BLaER1 treated with 17β-estradiol and CSF1 and Interleukin-3, amounts not matched to agents 10 nM and 100 nM (cell line): ENCODE data around the gene ZNF566.

Source experiments
- H3K27ac ChIP-seq, 11 experiments: shearing (Covaris generic); formaldehyde crosslinking; 2 replicates each; pipeline ENCODE4 v1.8.1; 2022
- H3K27me3 ChIP-seq, 11 experiments: shearing (Covaris generic); formaldehyde crosslinking; 2 replicates each; pipeline ENCODE4 v1.8.1; 2022
- H3K36me3 ChIP-seq, 11 experiments: shearing (Covaris generic); formaldehyde crosslinking; 2 replicates each; pipeline ENCODE4 v1.8.1; 2022
- H3K4me1 ChIP-seq, 10 experiments: shearing (Covaris generic); formaldehyde crosslinking; 2 replicates each; pipeline ENCODE4 v1.8.1; 2022
- H3K4me2 ChIP-seq, 11 experiments: shearing (Covaris generic); formaldehyde crosslinking; 2 replicates each; pipeline ENCODE4 v1.8.1; 2022
- H3K4me3 ChIP-seq, 10 experiments: shearing (Covaris generic); formaldehyde crosslinking; 2 replicates each; pipeline ENCODE4 v1.8.1; 2022
- H3K9ac ChIP-seq, 11 experiments: shearing (Covaris generic); formaldehyde crosslinking; 2 replicates each; pipeline ENCODE4 v1.8.1; 2022
- H3K9me3 ChIP-seq, 11 experiments: shearing (Covaris generic); formaldehyde crosslinking; replicated peaks in 1 of 11; 2 replicates each; pipeline ENCODE4 v1.8.1; 2022
- H4K20me1 ChIP-seq, 11 experiments: shearing (Covaris generic); formaldehyde crosslinking; 2 replicates each; pipeline ENCODE4 v1.8.1; 2022
- Cebpa-rat ChIP-seq, 11 experiments: shearing (Covaris generic); IDR thresholded peaks; 2 replicates each; pipeline ENCODE4 v1.8.1; 2022

Gene ZNF566

GRCh38 chr19:36483653-36484052 is 5.7 kb downstream of the ZNF566 start:
- Histone ChIP-seq H3K36me3 (peaks cover 45 to 86% (median 78%) of the 10 kb centered on the region in 11 experiments), H4K20me1 (peaks cover 0 to 6% (median 0%) of the 10 kb centered on the region in 11 experiments; a peak in 2 of 22 replicates), H3K27me3 (no peaks in the 10 kb centered on the region), H3K4me2 (peak overlapping the region in 10 of 11 experiments; percentile 10 to 76 (median 48); a peak in 15 of 22 replicates), H3K4me1 (peaks cover 18 to 29% (median 23%) of the 10 kb centered on the region in 10 experiments), H3K27ac (peak overlapping the region in 3 of 11 experiments; percentile 3 to 17 (median 4); a peak in 4 of 22 replicates), H3K9ac (peak overlapping the region in 1 of 11 experiments; percentile 38; a peak in 2 of 22 replicates), H3K9me3 (peaks cover 72 to 86% (median 83%) of the 10 kb centered on the region in 11 experiments), H3K4me3 (0 out of 20 replicates have a peak overlapping the region, but pooled peaks of 1 of the 10 experiments have one; percentile 15)
- TF ChIP-seq Cebpa-rat (IDR thresholded peaks at IDR 0.05), result no peak

- H4K20me1 ChIP-seq, result peaks cover 0 to 6% (median 0%) of the 10 kb centered on the region in 11 experiments; a peak in 2 of 22 replicates
- no peak overlapping the region for H3K9ac ChIP-seq
- peaks cover 79 to 94% (median 90%) of the 10 kb centered on the region in 11 experiments for H3K9me3 ChIP-seq
- no peak for TF ChIP-seq Cebpa-rat (IDR thresholded peaks at IDR 0.05)
- H3K4me1 ChIP-seq, result peaks cover 11 to 21% (median 16%) of the 10 kb centered on the region in 10 experiments
- no peak overlapping the region for H3K4me3 ChIP-seq
- H3K27ac ChIP-seq, result no peak overlapping the region
- H3K4me2 ChIP-seq, result no peak overlapping the region
- no peaks in the 10 kb centered on the region for H3K27me3 ChIP-seq
- H3K36me3 ChIP-seq, result peaks cover 53 to 93% (median 85%) of the 10 kb centered on the region in 11 experiments
These were observed 6.5 kb downstream of the ZNF566 start for GRCh38 chr19:36482876-36483275.

- H3K36me3 ChIP-seq, result peaks cover 84 to 100% (median 95%) of the 10 kb centered on the region in 11 experiments
- TF ChIP-seq Cebpa-rat (IDR thresholded peaks at IDR 0.05), result no peak
- no peak overlapping the region for H3K4me2 ChIP-seq
- no peak overlapping the region for H3K27ac ChIP-seq
- H4K20me1 ChIP-seq, result no peaks in the 10 kb centered on the region
- no peak overlapping the region for H3K4me3 ChIP-seq
- H3K4me1 ChIP-seq, result no peaks in the 10 kb centered on the region
- H3K27me3 ChIP-seq, result no peaks in the 10 kb centered on the region
- peaks cover 75 to 100% (median 85%) of the 10 kb centered on the region in 11 experiments for H3K9me3 ChIP-seq
- no peak overlapping the region for H3K9ac ChIP-seq
These were observed 29.3 kb downstream of the ZNF566 start for GRCh38 chr19:36460046-36460445.

- no peak for TF ChIP-seq Cebpa-rat (IDR thresholded peaks at IDR 0.05)
- H3K36me3 ChIP-seq, result peaks cover 86 to 100% (median 97%) of the 10 kb centered on the region in 11 experiments
- H4K20me1 ChIP-seq, result no peaks in the 10 kb centered on the region
- no peak overlapping the region for H3K9ac ChIP-seq
- no peaks in the 10 kb centered on the region for H3K4me1 ChIP-seq
- peaks cover 79 to 100% (median 89%) of the 10 kb centered on the region in 11 experiments for H3K9me3 ChIP-seq
- H3K4me3 ChIP-seq, result no peak overlapping the region
- no peak overlapping the region for H3K4me2 ChIP-seq
- no peaks in the 10 kb centered on the region; a peak in 1 of 22 replicates for H3K27me3 ChIP-seq
- H3K27ac ChIP-seq, result no peak overlapping the region
These were observed 32.5 kb downstream of the ZNF566 start for GRCh38 chr19:36456831-36457230.

GRCh38 chr19:36449059-36449670 is 40.2 kb downstream of the ZNF566 start:
- Histone ChIP-seq H3K9me3 (peaks cover 95 to 100% (median 100%) of the 10 kb centered on the region in 11 experiments), H3K9ac (no peak overlapping the region), H3K36me3 (peaks cover 86 to 100% (median 95%) of the 10 kb centered on the region in 11 experiments), H3K27ac (no peak overlapping the region), H3K4me1 (no peaks in the 10 kb centered on the region), H3K4me3 (peak overlapping the region; percentile 0 to 44 (median 20); a peak in 12 of 20 replicates), H4K20me1 (no peaks in the 10 kb centered on the region), H3K4me2 (no peak overlapping the region), H3K27me3 (no peaks in the 10 kb centered on the region; a peak in 1 of 22 replicates)
- no peak for TF ChIP-seq Cebpa-rat (IDR thresholded peaks at IDR 0.05)

GRCh38 chr19:36441339-36441738 is 48.0 kb downstream of the ZNF566 start:
- Histone ChIP-seq H3K9me3 (peaks cover 53 to 100% (median 74%) of the 10 kb centered on the region in 11 experiments), H3K27me3 (no peaks in the 10 kb centered on the region), H3K4me1 (no peaks in the 10 kb centered on the region), H3K36me3 (peaks cover 9 to 32% (median 19%) of the 10 kb centered on the region in 11 experiments; a peak in 21 of 22 replicates), H3K4me3 (no peak overlapping the region), H3K4me2 (no peak overlapping the region), H3K27ac (no peak overlapping the region), H4K20me1 (no peaks in the 10 kb centered on the region), H3K9ac (no peak overlapping the region)
- no peak for TF ChIP-seq Cebpa-rat (IDR thresholded peaks at IDR 0.05)

GRCh38 chr19:36436531-36436930 is 52.8 kb downstream of the ZNF566 start:
- Histone ChIP-seq H3K4me1 (no peaks in the 10 kb centered on the region), H3K36me3 (no peaks in the 10 kb centered on the region), H3K9me3 (peaks cover 13 to 97% (median 48%) of the 10 kb centered on the region in 11 experiments; a peak in 21 of 22 replicates), H3K9ac (no peak overlapping the region), H3K27ac (no peak overlapping the region), H3K4me2 (no peak overlapping the region), H4K20me1 (no peaks in the 10 kb centered on the region), H3K4me3 (no peak overlapping the region), H3K27me3 (no peaks in the 10 kb centered on the region)
- no peak for TF ChIP-seq Cebpa-rat (IDR thresholded peaks at IDR 0.05)

- no peak overlapping the region for H3K4me3 ChIP-seq
- H3K9ac ChIP-seq, result no peak overlapping the region
- peaks cover 0 to 8% (median 0%) of the 10 kb centered on the region in 11 experiments; a peak in 4 of 22 replicates for H3K27me3 ChIP-seq
- H3K4me1 ChIP-seq, result peaks cover 0 to 7% (median 5%) of the 10 kb centered on the region in 10 experiments; a peak in 9 of 20 replicates
- H3K4me2 ChIP-seq, result no peak overlapping the region
- peaks cover 62 to 81% (median 70%) of the 10 kb centered on the region in 11 experiments for H3K9me3 ChIP-seq
- peaks cover 0 to 5% (median 0%) of the 10 kb centered on the region in 11 experiments; a peak in 1 of 22 replicates for H3K36me3 ChIP-seq
- H4K20me1 ChIP-seq, result no peaks in the 10 kb centered on the region
- TF ChIP-seq Cebpa-rat (IDR thresholded peaks at IDR 0.05), result no peak
- no peak overlapping the region for H3K27ac ChIP-seq
These were observed 65.4 kb downstream of the ZNF566 start for GRCh38 chr19:36423925-36424324.

- Histone ChIP-seq H3K9ac (no peak overlapping the region), H3K9me3 (peaks cover 50 to 67% (median 60%) of the 10 kb centered on the region in 11 experiments), H3K4me2 (no peak overlapping the region), H3K4me1 (peaks cover 9 to 21% (median 14%) of the 10 kb centered on the region in 10 experiments; a peak in 19 of 20 replicates), H4K20me1 (peaks cover 0 to 12% (median 0%) of the 10 kb centered on the region in 11 experiments; a peak in 2 of 22 replicates), H3K27ac (no peak overlapping the region), H3K27me3 (peaks cover 0 to 8% (median 0%) of the 10 kb centered on the region in 11 experiments; a peak in 4 of 22 replicates), H3K36me3 (peaks cover 0 to 6% (median under 1%) of the 10 kb centered on the region in 11 experiments; a peak in 8 of 22 replicates), H3K4me3 (0 out of 20 replicates have a peak overlapping the region, but pooled peaks of 1 of the 10 experiments have one; percentile 7)
- TF ChIP-seq Cebpa-rat (IDR thresholded peaks at IDR 0.05), result no peak
These were observed 67.4 kb downstream of the ZNF566 start for GRCh38 chr19:36421749-36422481.
